Sigmoid colon (tissue), 7 donors: ENCODE results near the gene ARID5B. TPM values are rescaled to one million over a fixed set of nuclear protein-coding genes. Genes with fewer than 3 reads are reported as not detected.
A peak's percentile ranks its signal among the peaks of the same experiment; 100 is the strongest.

Experiments
- DNase-seq: peaks from one replicate; pipeline ENCODE4 v3.0.0-alpha.2; 2019
- H3K27ac ChIP-seq, 4 donors: fragments of 200-600 bp; sonication (generic); one replicate each; pipeline ENCODE4 v1.5.1; 2016 to 2019; ENCODE audit warnings: mild to moderate bottlenecking in 1 of 4
- H3K27me3 ChIP-seq, 3 donors: fragments of 200-600 bp; sonication (generic); one replicate each; pipeline ENCODE4 v1.5.1; 2019; ENCODE audit warnings: mild to moderate bottlenecking in 1 of 3
- H3K36me3 ChIP-seq, 4 donors: fragments of 200-600 bp; sonication (generic); one replicate each; pipeline ENCODE4 v1.5.1; 2016 to 2019
- H3K4me1 ChIP-seq, 4 donors: fragments of 200-600 bp; sonication (generic); one replicate each; pipeline ENCODE4 v1.5.1; 2017 to 2019
- H3K4me3 ChIP-seq, 4 donors: fragments of 200-600 bp; sonication (generic); one replicate each; pipeline ENCODE4 v1.5.1; 2017 to 2019; ENCODE audit warnings: mild to moderate bottlenecking in 2 of 4, moderate library complexity in 1 of 4
- H3K9me3 ChIP-seq, 4 donors: fragments of 200-600 bp in 3 of 4; sonication (generic) in 3 of 4; one replicate each; pipeline versions ENCODE4 v1.5.1 to v1.6.1; 2013 to 2019
- CTCF ChIP-seq, 4 experiments: fragments of 450-650 bp in 3 of 4; fragments of 200-600 bp in 1 of 4; IDR thresholded peaks; one replicate each; pipeline ENCODE4 v1.5.1; 2016 to 2019; ENCODE audit warnings: antibody characterized with exemption in 4 of 4, mild to moderate bottlenecking in 3 of 4, moderate library complexity in 2 of 4
- EP300 ChIP-seq, 4 donors: sonication (generic); formaldehyde crosslinking; IDR thresholded peaks; one replicate each; pipeline ENCODE4 v1.6.1; 2017; ENCODE audit warnings: antibody characterized with exemption in 4 of 4
- POLR2A ChIP-seq, 2 donors: fragments of 450-650 bp; IDR thresholded peaks; one replicate each; pipeline ENCODE4 v1.6.1; 2016; ENCODE audit warnings: antibody characterized with exemption in 2 of 2, mild to moderate bottlenecking in 2 of 2, moderate library complexity in 2 of 2
- POLR2AphosphoS5 ChIP-seq, 4 donors: sonication (generic); formaldehyde crosslinking; IDR thresholded peaks; one replicate each; pipeline ENCODE4 v1.6.1; 2017; ENCODE audit warnings: antibody characterized with exemption in 4 of 4
- WGBS, 2 donors: extraction: QIAGEN DNeasy Blood & Tissue Kit; methylation state at CpG; one replicate each; pipeline ENCODE4 v1.1.7; 2013; 5-methylcytosine and 5-hydroxymethylcytosine counted together
- intact Hi-C: fragments of 100-400 bp; cut with DNase I; formaldehyde crosslinking; loops from one replicate; pipeline ENCODE4 v1.15.1; 2023
- polyA plus RNA-seq, 3 donors: library from polyadenylated mRNA; stranded (reverse); fragments of 200-250 nt; gene quantifications; one replicate each; pipeline ENCODE4 v1.2.3, GENCODE V29; 2013
- total RNA-seq, 4 donors: library from RNA; depleted of rRNA; stranded (reverse); fragments of >200 nt; gene quantifications; one replicate each; pipeline ENCODE4 v1.1.0, GENCODE V29; 2016
- donor health status: healthy with polysubstance abuse.
- donor health status: Bipolar disorder and iron deficiency.
- donor health status: healthy.

ARID5B gene
- total and polyA plus RNA-seq, 7 donors: 2.3 to 109 (median 29.6) TPM

DNA sequence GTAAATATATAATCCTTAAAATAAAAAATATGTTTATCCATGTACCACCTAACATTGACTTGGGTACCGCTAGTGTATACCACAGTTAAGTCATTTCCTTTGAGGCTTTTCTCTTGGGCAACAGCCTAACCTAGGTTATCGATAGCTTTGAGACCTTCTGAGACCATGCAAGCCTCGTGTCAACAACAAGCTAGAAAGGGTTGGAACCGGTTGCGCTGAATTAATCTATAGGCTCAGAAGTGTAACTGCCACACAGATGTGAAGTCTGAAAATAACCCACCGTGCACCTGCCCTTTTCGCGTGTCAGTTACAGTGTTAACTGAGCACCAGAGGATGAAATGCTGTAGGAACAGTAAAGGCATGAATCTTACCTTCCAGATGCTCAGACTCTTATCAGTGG, 59.8 kb downstream of the ARID5B start:
- no peak for DNase-seq
- Histone ChIP-seq H3K36me3 (no peaks in the 10 kb centered on the region), H3K4me1 (peaks cover 0 to 38% (median 28%) of the 10 kb centered on the region in 4 donors), H3K4me3 (no peak overlapping the region), H3K27ac (no peak overlapping the region), H3K27me3 (no peaks in the 10 kb centered on the region), H3K9me3 (no peaks in the 10 kb centered on the region)
- WGBS, 2 donors: 52 to 83% methylated on average over 8 of the region's 8 CpGs
- intact Hi-C loops: no loop called here
- TF ChIP-seq POLR2A (IDR thresholded peaks at IDR 0.05): no peak
- no peak for TF ChIP-seq POLR2AphosphoS5 (IDR thresholded peaks at IDR 0.05)
- TF ChIP-seq CTCF (IDR thresholded peaks at IDR 0.05): no peak
- no peak for TF ChIP-seq EP300 (IDR thresholded peaks at IDR 0.05)

GRCh38 chr10:61962971-61963370, 61.5 kb downstream of the ARID5B start:
- intact Hi-C loops: no loop called here
- TF ChIP-seq CTCF (IDR thresholded peaks at IDR 0.05) (no peak), POLR2A (IDR thresholded peaks at IDR 0.05) (no peak), EP300 (IDR thresholded peaks at IDR 0.05) (no peak), POLR2AphosphoS5 (IDR thresholded peaks at IDR 0.05) (no peak)
- peak overlapping the region; percentile 54 to 80 (median 69) for H3K27ac ChIP-seq
- H3K36me3 ChIP-seq: no peaks in the 10 kb centered on the region
- WGBS, 2 donors: 79 to 90% methylated on average over 4 of the region's 4 CpGs
- no peak overlapping the region for H3K4me3 ChIP-seq
- no peaks in the 10 kb centered on the region for H3K9me3 ChIP-seq
- no peak for DNase-seq
- H3K27me3 ChIP-seq: no peaks in the 10 kb centered on the region
- H3K4me1 ChIP-seq: peaks cover 0 to 38% (median 28%) of the 10 kb centered on the region in 4 donors

- no peak for TF ChIP-seq EP300 (IDR thresholded peaks at IDR 0.05)
- TF ChIP-seq POLR2AphosphoS5 (IDR thresholded peaks at IDR 0.05): no peak
- no peak for TF ChIP-seq POLR2A (IDR thresholded peaks at IDR 0.05)
- TF ChIP-seq CTCF (IDR thresholded peaks at IDR 0.05): no peak
- Histone ChIP-seq H3K36me3 (no peaks in the 10 kb centered on the region), H3K4me1 (peaks cover 0 to 38% (median 28%) of the 10 kb centered on the region in 4 donors), H3K27me3 (no peaks in the 10 kb centered on the region), H3K4me3 (no peak overlapping the region), H3K27ac (peak overlapping the region; percentile 54 to 80 (median 69)), H3K9me3 (no peaks in the 10 kb centered on the region)
- no peak for DNase-seq
- intact Hi-C loops: no loop called here
- WGBS, 2 donors: 36 to 76% methylated on average over 2 of the region's 2 CpGs
These were observed 62.2 kb downstream of the ARID5B start for GRCh38 chr10:61963669-61964058.

- no peaks in the 10 kb centered on the region for H3K27me3 ChIP-seq
- peak overlapping the region; percentile 54 to 80 (median 69) for H3K27ac ChIP-seq
- intact Hi-C loops: no loop called here
- TF ChIP-seq POLR2AphosphoS5 (IDR thresholded peaks at IDR 0.05) (no peak), POLR2A (IDR thresholded peaks at IDR 0.05) (no peak), EP300 (IDR thresholded peaks at IDR 0.05) (no peak), CTCF (IDR thresholded peaks at IDR 0.05) (no peak)
- DNase-seq: no peak
- H3K4me1 ChIP-seq: peaks cover 0 to 38% (median 28%) of the 10 kb centered on the region in 4 donors
- 16 to 35% methylated on average over 3 of the region's 3 CpGs for WGBS, 2 donors
- H3K9me3 ChIP-seq: no peaks in the 10 kb centered on the region
- no peaks in the 10 kb centered on the region for H3K36me3 ChIP-seq
- H3K4me3 ChIP-seq: peak overlapping the region in 2 of 4 donors; percentile 13 to 28
These were observed 62.7 kb downstream of the ARID5B start for GRCh38 chr10:61964059-61964709.
